Thyroid gland (tissue), 4 donors: ENCODE results near the gene MAML3. TPM values are rescaled to one million over a fixed set of nuclear protein-coding genes. Genes with fewer than 3 reads are reported as not detected.

Experiments used
- DNase-seq, 2 donors: peaks; one replicate each; pipeline ENCODE4 v3.0.0-alpha.2; 2019
- H3K27ac ChIP-seq, 3 donors: fragments of 200-600 bp; sonication (generic); 1 replicate in 2 of 3; 2 replicates in 1 of 3; pipeline ENCODE4 v1.5.1; 2016 to 2019; ENCODE audit warnings: mild to moderate bottlenecking in 1 of 3, moderate library complexity in 1 of 3
- H3K27me3 ChIP-seq: fragments of 200-600 bp; sonication (generic); one replicate; pipeline ENCODE4 v1.5.1; 2019
- H3K36me3 ChIP-seq, 2 donors: fragments of 200-600 bp; sonication (generic); one replicate each; pipeline ENCODE4 v1.5.1; 2016 to 2019
- H3K4me1 ChIP-seq, 2 donors: fragments of 200-600 bp; sonication (generic); one replicate each; pipeline ENCODE4 v1.5.1; 2017 to 2019
- H3K4me3 ChIP-seq, 3 donors: fragments of 200-600 bp; sonication (generic); replicated peaks in 1 of 3; 1 replicate in 2 of 3; 2 replicates in 1 of 3; pipeline ENCODE4 v1.5.1; 2016; ENCODE audit warnings: mild to moderate bottlenecking in 1 of 3
- H3K9me3 ChIP-seq: fragments of 200-600 bp; sonication (generic); one replicate; pipeline ENCODE4 v1.5.1; 2017
- CTCF ChIP-seq, 6 experiments: fragments of 200-600 bp in 3 of 6; fragments of 450-650 bp in 3 of 6; sonication (generic) in 3 of 6; IDR thresholded peaks; one replicate each; pipeline ENCODE4 v1.5.1; 2016 to 2019; ENCODE audit warnings: antibody characterized with exemption in 6 of 6, mild to moderate bottlenecking in 2 of 6, inconsistent platforms in 1 of 6, moderate library complexity in 1 of 6
- POLR2A ChIP-seq, 2 donors: fragments of 450-650 bp; IDR thresholded peaks; one replicate each; pipeline ENCODE4 v1.6.1; 2017; ENCODE audit warnings: antibody characterized with exemption in 2 of 2, mild to moderate bottlenecking in 2 of 2, moderate library complexity in 1 of 2
- WGBS, 2 donors: methylation state at CpG; one replicate each; pipeline ENCODE4 v1.1.5; 2017; 5-methylcytosine and 5-hydroxymethylcytosine counted together
- intact Hi-C: fragments of 100-400 bp; cut with DNase I; formaldehyde crosslinking; loops from one replicate; pipeline ENCODE4 v1.15.1; 2023
- total RNA-seq, 4 donors: library from RNA; depleted of rRNA; stranded (reverse); fragments of >200 nt; gene quantifications; one replicate each; pipeline ENCODE4 v1.2.3, GENCODE V29; 2016

MAML3 gene
- total RNA-seq, 4 donors from 2014 or later, result 5.7 to 14.1 (median 11.4) TPM

GRCh38 chr4:140084385-140084784 is 69.6 kb downstream of the MAML3 start:
- peak overlapping the region in 1 of 3 donors; percentile 8 for H3K27ac ChIP-seq

GRCh38 chr4:140082391-140082755 is 71.6 kb downstream of the MAML3 start:
- Histone ChIP-seq H3K27me3 (no peaks in the 10 kb centered on the region), H3K9me3 (no peaks in the 10 kb centered on the region), H3K4me1 (peaks cover 19 to 32% of the 10 kb centered on the region in 2 donors), H3K4me3 (no peak overlapping the region), H3K36me3 (no peaks in the 10 kb centered on the region), H3K27ac (no peak overlapping the region)
- intact Hi-C loops, result no loop called here
- DNase-seq, result no peak
- 92 to 94% methylated on average over 7 of the region's 7 CpGs for WGBS, 2 donors
- no peak for TF ChIP-seq CTCF (IDR thresholded peaks at IDR 0.05)
- no peak for TF ChIP-seq POLR2A (IDR thresholded peaks at IDR 0.05)

More at GRCh38 chr4:140084385-140084784, 69.6 kb downstream of the MAML3 start:
- intact Hi-C loops, result no loop called here
- no peaks in the 10 kb centered on the region for H3K27me3 ChIP-seq
- H3K9me3 ChIP-seq, result no peaks in the 10 kb centered on the region
- WGBS, 2 donors, result 70 to 78% methylated on average over 5 of the region's 5 CpGs
- TF ChIP-seq POLR2A (IDR thresholded peaks at IDR 0.05) (no peak), CTCF (IDR thresholded peaks at IDR 0.05) (no peak)
- H3K4me3 ChIP-seq, result no peak overlapping the region
- no peak for DNase-seq
- peaks cover 31 to 32% of the 10 kb centered on the region in 2 donors for H3K4me1 ChIP-seq
- H3K36me3 ChIP-seq, result no peaks in the 10 kb centered on the region

- WGBS, 2 donors, result 81 to 82% methylated on average over 8 of the region's 8 CpGs
- Histone ChIP-seq H3K36me3 (no peaks in the 10 kb centered on the region), H3K4me1 (peaks cover 19 to 32% of the 10 kb centered on the region in 2 donors), H3K9me3 (no peaks in the 10 kb centered on the region), H3K27ac (no peak overlapping the region), H3K27me3 (no peaks in the 10 kb centered on the region), H3K4me3 (no peak overlapping the region)
- TF ChIP-seq CTCF (IDR thresholded peaks at IDR 0.05) (no peak), POLR2A (IDR thresholded peaks at IDR 0.05) (no peak)
- DNase-seq, result no peak
- intact Hi-C loops, result no loop called here
Measured at GRCh38 chr4:140081641-140082390, 72.2 kb downstream of the MAML3 start.

- DNase-seq, result no peak
- Histone ChIP-seq H3K36me3 (no peaks in the 10 kb centered on the region), H3K27ac (no peak overlapping the region), H3K27me3 (no peaks in the 10 kb centered on the region), H3K9me3 (no peaks in the 10 kb centered on the region), H3K4me1 (peaks cover 14 to 27% of the 10 kb centered on the region in 2 donors), H3K4me3 (no peak overlapping the region)
- 89 to 91% methylated on average over 2 of the region's 2 CpGs for WGBS, 2 donors
- TF ChIP-seq CTCF (IDR thresholded peaks at IDR 0.05) (no peak), POLR2A (IDR thresholded peaks at IDR 0.05) (no peak)
- intact Hi-C loops, result no loop called here
Measured at GRCh38 chr4:140080883-140081282, 73.1 kb downstream of the MAML3 start.

GRCh38 chr4:140078366-140078765 is 75.6 kb downstream of the MAML3 start:
- H3K9me3 ChIP-seq, result no peaks in the 10 kb centered on the region
- H3K4me3 ChIP-seq, result no peak overlapping the region
- no peak overlapping the region for H3K27ac ChIP-seq
- intact Hi-C loops, result no loop called here
- no peaks in the 10 kb centered on the region for H3K27me3 ChIP-seq
- no peak for DNase-seq
- no peak for TF ChIP-seq CTCF (IDR thresholded peaks at IDR 0.05)
- no peak for TF ChIP-seq POLR2A (IDR thresholded peaks at IDR 0.05)
- H3K4me1 ChIP-seq, result peaks cover 2 to 12% of the 10 kb centered on the region in 2 donors
- no peaks in the 10 kb centered on the region for H3K36me3 ChIP-seq
- 68 to 69% methylated on average over 2 of the region's 2 CpGs for WGBS, 2 donors
